Measurements from ENCODE around the gene CD69.

The CD69 gene

GRCh38 chr12:9760699-9761418, at the start of gene CD69:
Gene CD69, minus strand, starts transcription at chr12:9760901. Its CDS starts 81 bp downstream, at chr12:9760820.
- peak; percentile 26 for DNase-seq

DNA sequence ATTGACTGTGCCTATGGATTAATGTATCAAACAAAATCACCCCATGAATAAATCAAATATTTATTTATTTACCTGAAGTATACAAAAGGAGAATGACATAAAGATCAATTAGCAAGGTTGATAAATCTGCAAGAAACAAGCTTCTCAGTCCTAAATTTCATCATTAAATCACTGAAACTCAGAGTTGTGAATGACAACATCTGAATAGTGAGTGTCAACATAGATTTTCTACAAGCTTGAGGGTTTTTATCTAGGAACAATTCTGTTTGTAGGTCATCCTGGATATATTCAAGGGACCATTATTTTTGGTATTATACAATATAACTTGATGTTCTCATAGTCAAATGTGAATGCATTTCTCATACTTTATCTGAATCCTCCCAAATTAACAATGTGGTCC, 49.2 kb upstream of the CD69 start:
- DNase-seq, result no peak

DNA sequence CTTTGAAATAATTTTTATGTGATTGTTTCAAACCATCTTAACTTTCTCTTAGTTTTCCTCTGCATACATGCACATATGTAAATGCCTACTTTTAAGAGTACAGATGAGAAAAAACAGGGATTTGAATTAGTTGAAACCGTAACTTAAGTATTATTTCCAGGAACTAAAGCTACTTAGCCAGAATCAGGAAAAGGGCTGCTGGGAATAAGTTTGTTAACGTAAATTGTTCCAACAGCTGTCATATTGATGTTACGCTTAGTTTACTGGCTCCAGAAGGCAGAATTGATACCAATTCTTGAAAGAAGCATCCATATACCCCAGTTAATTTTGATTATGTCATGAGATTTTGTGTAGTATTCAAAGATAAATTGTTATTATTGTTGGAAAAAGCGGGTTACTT, 48.6 kb upstream of the CD69 start:
- DNase-seq, result no peak

DNA sequence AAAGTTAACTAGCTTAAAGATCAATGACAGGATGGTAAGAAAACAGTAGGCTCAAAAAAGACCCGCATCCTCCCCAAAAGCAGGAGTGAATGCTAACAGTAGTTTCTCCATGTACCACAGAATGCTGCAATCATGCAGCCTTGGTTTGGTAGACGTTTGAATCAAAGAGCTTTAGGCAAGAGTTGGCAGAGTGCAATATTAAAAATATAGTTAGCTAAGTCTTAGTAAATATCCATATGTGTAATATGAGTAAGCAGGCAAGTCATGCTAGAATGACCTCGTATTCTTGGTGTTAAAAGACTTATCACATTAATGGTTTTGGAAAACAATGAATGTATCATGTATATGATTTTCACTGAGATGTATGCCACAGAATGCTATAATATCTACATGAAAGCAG, 47.8 kb upstream of the CD69 start:
- no peak for DNase-seq

DNA sequence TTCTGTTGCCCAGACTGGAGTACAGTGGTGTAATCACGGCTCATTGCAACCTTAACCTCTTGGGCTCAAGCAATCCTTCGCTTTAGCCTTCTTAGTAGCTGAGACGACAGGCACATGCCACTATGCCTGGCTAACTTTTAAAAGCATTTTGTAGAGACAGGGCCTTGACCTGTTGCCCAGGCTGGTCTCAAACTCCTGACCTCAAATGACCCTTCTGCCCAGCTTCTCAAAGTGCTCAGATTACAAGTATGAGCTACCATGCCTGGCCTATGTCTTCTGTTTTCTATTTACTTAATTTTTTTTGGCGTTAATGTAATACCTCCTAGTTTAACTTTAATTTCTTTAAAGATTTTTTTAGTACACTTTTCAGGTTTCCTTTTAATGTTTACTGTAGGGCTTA, 46.0 kb upstream of the CD69 start:
- no peak for DNase-seq

DNA sequence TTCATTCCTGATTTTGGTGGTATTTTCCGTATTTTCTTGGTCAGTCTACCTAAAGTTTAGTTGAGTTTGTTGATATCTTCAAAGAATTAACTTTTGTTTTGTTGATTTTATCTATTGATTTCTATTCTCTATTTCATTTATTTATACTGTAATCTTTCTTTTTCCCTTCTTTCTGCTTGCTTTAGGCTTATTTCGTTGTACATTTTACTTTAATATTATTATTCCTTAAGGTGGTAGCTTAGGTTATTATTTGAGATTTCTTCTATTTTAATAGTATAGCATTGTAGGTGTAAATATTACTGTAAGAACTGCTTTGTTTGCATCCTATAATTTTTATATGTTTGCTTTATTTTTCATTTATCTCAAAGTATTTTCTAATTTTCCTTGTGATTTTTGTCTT, 45.2 kb upstream of the CD69 start:
- DNase-seq, result no peak

DNA sequence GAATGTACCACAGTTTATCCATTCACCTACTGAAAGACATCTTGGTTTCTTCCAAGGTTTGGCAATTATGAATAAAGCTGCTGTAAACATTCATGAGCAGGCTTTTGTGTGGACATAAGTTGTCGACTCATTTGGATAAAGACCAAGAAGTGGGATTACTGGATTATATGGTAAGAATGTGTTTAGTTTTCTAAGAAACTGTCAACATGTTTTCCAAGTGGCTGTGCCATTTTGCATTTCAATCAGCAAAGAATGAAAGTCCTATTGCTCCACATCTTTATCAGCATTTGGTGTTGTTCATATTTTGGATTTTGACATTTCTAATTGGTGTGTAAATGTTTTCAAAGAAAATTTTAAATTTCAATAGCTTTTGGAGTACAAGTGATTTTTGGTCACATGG, 39.3 kb upstream of the CD69 start:
- no peak for DNase-seq

GRCh38 chr12:9797722-9798619, 37.3 kb upstream of the CD69 start:
- peak; percentile 56 for DNase-seq

- no peak for DNase-seq
Measured at GRCh38 chr12:9796971-9797370, 36.3 kb upstream of the CD69 start.

DNA sequence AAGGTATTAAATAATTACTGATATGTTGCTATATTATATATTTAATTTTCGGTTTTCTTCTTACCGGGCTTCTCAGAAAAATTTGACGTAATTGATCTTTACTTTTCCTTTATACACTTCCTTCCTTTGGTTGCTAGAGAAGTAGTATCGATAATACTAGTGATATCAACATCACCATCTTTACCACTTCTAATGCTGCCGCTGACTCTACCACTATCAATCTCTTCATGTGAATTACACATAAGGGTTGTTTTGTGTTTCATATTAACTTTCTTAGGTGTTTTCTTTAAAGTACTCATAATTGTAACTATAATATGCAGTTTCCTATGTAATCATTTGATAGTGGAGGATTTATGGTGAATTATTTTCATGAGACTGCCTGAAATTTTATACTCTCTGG, 35.6 kb upstream of the CD69 start:
- DNase-seq, result no peak

GRCh38 chr12:9795945-9796344, 35.2 kb upstream of the CD69 start:
- DNase-seq, result no peak

- no peak for DNase-seq
Measured at GRCh38 chr12:9794484-9795093, 33.9 kb upstream of the CD69 start.

- DNase-seq, result peak; percentile 43
Measured at GRCh38 chr12:9793779-9794395, 33.2 kb upstream of the CD69 start.

DNA sequence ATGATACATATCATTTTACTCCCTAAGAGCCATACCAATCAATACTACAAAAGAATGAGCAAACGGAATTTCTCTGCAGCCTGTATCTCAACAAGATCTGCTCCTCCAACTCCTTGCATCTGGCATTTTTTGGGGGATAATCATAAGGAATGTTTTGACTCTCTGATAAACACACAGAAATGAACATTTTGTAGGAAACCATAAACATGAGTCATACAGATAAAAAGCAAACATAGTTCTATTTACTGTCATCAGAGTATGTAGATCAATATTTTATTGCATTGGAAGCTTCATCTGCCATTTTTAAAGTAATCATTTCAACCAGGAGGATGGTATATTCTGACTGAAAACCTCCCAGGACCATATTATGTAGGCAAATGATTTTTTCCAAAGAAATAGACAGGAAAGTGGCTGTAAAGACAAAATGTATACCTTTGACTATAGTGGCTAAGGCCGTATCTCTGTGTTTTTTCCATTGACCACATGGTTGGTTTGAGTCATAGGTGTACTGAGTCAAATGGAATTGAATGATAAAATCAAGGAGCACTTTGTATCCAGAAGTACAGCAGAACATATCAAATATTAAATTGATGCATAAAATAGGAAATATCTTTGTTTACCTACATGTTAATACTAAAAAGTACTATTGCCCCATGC, 32.4 kb upstream of the CD69 start:
- no peak for DNase-seq

GRCh38 chr12:9792185-9792900, 31.6 kb upstream of the CD69 start:
- DNase-seq, result no peak

DNA sequence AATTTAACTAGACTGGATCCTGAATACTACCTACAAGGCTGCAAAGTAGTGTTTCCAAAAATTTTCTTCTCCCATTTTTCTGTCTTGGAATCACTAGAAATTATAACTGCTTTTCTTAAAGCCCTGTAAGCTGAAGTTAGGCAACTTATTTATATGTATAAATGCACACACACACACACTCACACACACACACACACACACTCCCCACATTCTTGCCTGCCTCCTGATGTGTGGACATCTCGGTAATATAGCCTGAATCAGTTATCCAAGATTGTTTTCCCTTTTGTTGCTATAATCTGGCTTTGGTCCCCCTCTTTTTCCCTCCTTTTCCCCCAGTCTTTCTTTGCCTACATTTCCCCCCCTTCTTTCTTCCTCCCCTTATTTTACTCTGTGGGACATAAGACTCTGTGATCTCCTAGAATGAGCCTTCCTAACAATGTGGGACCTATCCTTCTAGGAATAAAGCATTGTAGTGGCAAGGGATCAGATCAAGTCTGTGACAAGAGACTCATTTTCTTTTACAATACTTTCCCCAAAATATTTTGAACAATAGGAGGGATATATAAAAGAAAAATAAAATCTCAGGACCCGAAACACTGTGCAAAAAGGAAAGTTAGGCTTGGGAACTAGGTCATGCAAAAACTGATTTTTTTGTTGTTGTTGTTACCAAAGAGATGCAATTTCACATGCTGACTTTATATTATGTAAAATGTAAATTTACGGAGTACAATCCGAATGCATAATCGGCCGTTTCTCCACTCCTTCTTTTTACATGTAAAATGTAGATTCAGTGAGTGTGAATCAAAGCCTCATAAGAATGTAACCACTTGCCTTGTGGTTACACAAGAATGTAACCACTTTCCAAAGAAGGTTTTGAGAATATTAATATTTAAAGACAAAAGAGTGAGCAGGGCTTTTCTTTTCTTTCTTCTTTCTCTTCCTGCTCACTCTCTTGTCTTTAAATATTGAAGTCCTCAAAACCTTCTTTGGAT, 26.3 kb upstream of the CD69 start:
- DNase-seq, result no peak

DNA sequence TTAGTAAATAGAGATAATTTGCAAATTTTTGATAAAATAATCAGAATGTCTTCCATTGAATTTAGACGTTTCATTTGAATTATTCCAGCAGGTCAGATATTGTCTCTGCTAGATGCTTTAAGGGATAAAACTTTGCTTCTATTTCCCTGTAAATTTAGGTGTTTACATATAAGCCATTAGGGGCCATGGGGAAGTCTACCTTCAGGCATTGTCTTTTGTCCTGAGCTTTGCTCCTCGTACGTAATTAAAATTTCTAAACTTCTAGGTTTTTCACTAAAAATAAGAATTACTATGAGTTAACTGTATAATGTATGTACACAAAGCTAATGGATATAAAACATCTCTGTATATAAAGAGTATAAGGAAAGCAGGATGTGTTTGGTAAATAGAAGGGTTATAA, 24.1 kb upstream of the CD69 start:
- no peak for DNase-seq

- no peak for DNase-seq
Measured at GRCh38 chr12:9784326-9784725, 23.6 kb upstream of the CD69 start.

DNA sequence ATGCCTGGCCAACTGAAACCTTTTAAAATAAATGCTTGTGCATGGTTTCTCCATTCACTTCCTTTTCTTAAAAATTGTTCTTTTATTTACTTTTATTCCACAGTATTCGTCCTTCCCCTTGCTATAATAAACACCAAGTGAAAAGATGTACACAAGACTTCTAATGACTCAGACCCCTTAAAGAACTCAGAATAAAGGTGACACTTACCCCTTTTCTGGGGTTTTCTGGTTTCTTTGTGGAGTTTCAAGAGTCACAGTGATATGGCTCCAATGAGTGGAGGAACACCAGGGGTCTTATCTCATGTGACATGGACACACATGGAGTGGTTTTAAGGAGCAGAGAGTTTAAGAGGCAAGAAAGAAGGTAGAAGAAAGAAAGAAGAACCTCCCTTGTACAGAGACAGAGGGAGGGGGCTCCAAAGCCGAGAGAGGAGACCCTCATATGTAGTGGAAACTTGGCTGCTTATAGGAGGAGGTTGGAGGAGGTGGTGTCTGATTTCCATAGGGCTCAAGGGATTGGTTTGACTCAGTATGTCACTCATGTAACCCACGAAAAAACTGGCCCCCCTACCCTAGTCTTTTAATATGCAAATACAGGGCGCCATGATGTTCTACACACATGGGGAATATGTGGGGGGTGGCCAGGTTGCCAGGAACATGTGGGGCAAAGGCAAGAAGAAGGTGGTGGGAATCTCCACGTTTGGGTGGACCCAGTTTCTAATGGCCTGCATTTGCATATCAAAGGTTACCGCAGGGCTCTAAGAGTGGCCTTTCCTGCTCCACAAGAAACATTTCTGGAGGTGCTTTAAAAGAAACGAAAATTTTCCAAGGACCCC, 22.1 kb upstream of the CD69 start:
- DNase-seq, result no peak

GRCh38 chr12:9781360-9781759, 20.7 kb upstream of the CD69 start:
- no peak for DNase-seq

Measured in GDM1 (cell line).